Testis (tissue), 2 donors: ENCODE results near the gene IL1RAPL1.

Source experiments
- CTCF ChIP-seq, 3 experiments: fragments of 450-650 bp in 2 of 3; fragments of 200-600 bp in 1 of 3; sonication (generic) in 1 of 3; IDR thresholded peaks; one replicate each; pipeline ENCODE4 v1.5.1; 2016 to 2019; ENCODE audit warnings: antibody characterized with exemption in 3 of 3, mild to moderate bottlenecking in 2 of 3, moderate library complexity in 1 of 3
- POLR2A ChIP-seq: fragments of 450-650 bp; IDR thresholded peaks from one replicate; pipeline ENCODE4 v1.6.1; 2017; ENCODE audit warnings: antibody characterized with exemption, mild to moderate bottlenecking, moderate library complexity

GRCh38 chrX:28668303-28668702 lies 81.1 kb downstream of the IL1RAPL1 start:
- TF ChIP-seq CTCF (IDR thresholded peaks at IDR 0.05) (no peak), POLR2A (no peak)
